ENCODE measurements around the gene GLO1.

The GLO1 gene

DNA sequence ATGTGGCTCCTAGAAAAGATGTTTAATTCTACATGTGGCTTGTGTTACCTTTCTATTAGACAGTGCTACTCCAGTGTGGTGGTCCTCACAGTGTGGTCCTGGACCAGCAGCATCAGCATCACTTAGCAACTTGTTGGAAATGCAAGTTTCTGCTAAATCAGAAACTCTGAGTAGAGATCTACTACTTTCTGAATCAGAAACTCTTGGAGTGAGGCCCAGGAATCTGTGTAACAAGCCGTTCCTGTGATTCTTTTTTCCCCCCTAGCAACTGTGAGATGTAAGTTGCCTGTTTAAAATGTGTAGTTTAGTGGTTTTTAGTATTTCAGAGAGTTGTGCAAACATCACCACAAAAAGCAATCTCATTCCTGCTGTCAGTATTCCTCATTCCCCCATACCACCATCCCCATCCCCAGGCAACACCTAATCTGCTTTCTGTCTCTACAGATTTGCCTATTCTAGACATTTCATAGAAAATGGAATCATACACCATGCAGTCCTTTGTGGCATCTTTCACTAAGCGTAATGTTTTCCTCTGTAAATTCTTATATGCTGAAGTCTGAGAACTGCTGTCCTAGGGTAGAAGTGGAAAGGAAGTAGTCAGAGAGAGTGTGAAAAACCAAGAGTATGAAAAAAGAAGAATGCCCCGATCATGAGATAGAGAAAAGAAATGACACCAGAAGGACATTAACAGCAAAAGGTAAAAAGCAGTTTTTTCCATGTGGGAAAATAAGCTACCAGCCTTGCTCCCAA lies 44.4 kb downstream of the GLO1 start:
- no peak for DNase-seq (ENCODE audit: low read depth)

DNA sequence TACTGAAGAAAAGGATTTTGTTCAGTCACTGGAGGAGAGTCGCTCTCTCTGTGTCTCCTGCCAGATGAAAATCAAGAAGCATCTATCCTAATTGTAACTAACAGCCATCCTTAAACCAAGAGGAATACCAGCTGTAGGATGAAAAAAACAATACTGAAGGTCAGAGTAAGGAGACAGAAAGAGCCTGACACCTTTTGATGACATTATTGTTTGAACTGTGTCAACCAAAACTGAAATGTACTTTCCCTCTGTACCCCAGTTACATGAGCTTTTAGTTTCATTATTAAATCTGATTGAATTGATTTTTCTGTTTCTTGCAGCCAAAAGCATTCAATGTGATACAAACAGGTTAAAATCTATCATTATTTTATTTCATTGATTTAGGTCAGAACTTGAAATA lies 46.0 kb downstream of the GLO1 start:
- no peak for DNase-seq (ENCODE audit: low read depth)

DNA sequence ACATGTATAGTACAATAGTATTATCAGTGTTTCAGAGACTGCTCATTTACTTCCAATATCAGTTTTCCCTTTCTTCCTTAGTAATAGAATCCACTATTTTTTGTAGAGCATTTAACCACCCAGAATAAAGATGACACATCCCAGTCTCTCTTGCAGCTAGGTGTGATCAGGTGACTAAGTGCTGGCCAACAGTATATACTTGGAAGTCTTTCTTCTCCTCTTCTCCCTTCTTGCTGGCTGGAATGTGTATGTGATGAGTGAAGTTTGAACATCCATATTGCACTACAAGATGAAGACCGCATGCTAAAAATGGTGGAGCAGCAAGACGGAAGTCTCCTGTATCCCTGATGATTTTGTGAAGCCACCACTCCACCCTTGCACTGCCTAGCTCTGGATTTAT lies 48.7 kb downstream of the GLO1 start:
- no peak for DNase-seq (ENCODE audit: low read depth)

DNA sequence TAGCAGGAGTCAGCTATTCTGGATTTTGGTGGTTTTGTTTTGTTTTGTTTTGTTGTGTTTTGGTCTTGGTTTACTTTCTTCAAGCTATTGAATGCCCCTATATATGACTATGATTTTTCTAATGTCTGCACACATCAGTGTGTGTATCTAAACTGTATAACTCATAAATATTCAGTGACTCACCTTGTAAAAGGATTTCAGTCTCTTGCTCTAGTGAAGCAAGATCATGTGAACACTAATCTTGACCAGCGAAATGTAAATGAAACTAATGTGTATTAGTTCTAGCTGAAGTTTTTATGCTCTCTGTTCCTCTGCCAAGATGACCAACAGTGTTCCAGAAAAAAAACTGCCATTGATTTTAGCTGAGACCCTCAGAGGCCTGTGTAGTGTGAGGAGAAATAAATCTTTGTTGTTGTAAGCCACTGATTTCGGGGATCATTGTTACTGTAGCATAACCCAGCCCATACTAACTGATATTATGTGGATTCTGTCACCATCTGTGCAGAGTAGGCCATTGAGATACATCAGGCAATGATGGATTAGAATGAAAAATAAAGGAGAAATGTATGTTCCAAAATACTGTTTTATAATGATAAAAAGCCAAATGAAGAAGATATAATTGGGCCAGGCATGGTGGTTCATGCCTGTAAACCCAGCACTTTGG lies 51.7 kb downstream of the GLO1 start:
- DNase-seq (ENCODE audit: low read depth) = no peak

DNA sequence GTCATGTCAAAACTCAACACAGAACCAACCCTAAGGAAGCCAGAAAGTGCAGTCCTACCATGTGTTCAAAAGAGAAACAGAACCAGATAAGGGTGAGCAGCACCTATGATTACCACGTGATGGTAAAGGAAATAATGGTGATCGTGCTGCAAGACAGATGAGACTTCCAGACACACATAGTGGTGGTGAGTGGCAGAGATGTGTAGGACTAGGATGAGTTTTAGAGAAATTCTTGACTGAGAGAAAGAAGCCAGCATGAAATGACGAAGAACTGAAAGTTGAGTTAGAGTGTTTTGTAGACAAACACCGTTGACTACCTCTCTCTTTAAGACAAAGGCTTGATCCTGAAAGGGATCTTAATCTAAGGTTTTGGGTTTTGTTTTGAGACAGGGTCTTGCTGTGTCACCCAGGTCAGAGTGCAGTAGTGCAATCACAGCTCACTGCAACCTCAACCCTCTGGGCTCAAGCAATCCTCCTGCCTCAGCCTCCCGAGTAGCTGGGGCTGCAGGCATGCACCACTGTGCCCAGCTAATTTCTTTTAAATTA lies 52.7 kb downstream of the GLO1 start:
- no peak for DNase-seq (ENCODE audit: low read depth)

DNA sequence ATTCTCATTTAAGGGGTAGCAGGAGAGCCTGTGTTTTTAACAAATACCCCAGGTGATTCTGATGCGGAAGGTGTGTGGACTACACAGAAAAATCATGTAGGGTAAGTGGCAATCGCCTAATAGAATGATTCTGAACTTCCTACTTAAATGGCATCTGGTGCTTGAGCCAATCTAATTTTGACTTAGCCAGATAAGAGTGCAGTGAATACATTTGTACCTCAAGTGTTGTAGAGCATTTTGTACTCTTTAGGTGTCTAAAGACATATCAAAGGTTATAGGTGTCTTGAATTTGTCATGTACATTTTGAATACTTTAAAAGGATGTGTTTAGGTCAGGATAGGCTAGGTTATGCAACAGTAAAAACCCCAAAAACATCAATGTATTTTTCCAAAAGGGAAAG lies 53.2 kb downstream of the GLO1 start:
- no peak for DNase-seq (ENCODE audit: low read depth)

DNA sequence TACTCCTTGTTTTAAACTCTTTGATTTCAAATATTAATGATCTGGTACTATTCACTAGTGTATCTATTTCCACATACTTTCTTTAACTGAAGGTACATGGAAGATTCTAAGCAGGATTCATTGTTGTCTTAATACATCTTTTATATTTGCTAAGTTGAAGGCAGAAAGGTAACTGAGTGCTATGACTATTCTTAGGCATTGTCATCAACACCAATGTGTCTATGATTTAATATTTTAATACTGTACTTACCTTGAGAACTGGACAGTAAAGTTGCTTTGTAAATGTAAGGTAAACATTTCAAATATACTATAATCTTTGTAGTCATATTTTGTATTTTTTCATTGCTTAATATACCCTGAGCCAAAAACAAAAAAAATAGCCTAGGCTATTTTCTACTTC lies 54.3 kb downstream of the GLO1 start:
- DNase-seq (ENCODE audit: low read depth) = no peak

DNA sequence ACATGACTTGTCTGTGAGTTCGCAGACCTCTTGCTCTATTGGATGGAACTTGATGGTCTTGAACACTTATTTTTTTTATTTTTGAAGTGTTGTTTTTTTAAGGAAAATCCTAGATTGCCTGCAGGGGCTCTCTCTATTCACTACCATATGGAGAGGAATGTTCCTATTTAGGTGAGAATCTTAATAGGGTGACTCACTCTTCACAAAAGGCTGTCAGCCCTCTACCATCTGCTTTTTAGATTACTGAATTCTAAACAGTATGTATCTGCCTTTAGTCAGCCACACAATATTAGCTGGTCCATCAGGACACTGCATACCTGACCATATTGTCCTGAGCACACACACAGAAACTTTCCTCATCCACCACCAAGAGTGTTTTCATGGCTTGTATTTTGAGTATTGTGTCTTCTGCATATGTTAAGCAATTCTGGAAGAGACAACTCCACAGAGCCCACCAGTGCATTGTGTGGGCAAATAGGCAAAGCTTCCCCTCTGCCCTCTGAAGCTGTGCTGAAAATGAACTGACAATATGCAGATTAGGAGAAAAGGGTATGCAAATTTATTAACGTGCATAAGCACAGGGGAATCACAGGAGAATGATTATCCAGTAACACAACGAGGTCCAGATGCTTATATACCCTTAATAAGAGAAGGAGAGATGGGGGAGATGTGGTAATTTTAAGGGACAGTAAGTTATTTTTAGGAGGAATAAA lies 56.6 kb downstream of the GLO1 start:
- no peak for DNase-seq (ENCODE audit: low read depth)

DNA sequence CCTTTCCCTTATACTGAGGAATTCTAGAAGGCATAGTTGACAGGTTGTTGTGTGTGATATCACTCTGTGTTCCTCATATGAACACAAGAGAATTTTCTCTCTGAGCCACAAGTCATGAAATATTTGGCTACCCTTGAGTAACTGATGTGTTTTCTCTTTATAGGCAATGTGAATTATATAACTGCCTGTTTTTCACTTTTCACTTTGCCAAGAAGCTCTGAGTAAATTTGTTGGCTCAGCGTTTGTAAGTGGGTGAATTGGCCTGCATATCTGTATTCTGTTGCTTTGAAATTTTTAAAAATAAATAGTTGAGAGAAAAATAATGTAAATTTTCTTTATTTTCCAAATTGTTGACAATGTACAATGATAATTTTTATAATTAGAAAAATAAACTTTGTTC lies 58.0 kb downstream of the GLO1 start:
- no peak for DNase-seq (ENCODE audit: low read depth)

DNA sequence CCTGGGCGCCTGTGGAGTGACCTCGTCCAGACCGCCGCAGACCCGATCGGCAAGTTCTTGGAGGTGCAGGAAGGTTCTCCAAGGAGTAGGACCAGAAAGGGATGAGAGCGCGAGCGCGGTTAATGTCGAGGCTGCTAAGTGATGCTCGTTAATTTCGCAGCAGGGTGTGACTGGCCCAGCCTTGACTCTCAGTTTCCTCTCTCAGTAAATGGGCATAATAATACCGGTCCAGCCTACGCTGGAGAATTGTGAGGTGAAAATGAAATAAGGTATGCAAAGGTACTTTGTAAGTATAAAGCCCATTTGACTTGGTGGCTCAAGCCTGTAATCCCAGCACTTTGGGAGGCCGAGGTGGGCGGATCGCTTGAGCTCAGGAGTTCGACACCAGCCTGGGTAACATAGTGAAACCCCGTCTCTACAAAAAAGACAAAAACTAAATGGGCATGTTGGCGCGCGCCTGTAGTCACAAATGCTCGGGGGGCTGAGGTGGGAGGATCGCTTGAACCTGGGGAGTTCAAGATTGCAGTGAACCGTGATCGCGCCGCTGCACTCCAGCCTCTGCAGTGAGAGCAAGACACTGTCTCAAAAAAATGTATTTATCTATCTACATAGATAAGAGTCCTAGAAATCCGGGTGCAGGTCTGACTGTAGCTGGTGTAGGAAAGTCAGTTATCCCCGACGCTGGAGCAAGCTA lies 62.6 kb downstream of the GLO1 start:
- no peak for DNase-seq (ENCODE audit: low read depth)

DNA sequence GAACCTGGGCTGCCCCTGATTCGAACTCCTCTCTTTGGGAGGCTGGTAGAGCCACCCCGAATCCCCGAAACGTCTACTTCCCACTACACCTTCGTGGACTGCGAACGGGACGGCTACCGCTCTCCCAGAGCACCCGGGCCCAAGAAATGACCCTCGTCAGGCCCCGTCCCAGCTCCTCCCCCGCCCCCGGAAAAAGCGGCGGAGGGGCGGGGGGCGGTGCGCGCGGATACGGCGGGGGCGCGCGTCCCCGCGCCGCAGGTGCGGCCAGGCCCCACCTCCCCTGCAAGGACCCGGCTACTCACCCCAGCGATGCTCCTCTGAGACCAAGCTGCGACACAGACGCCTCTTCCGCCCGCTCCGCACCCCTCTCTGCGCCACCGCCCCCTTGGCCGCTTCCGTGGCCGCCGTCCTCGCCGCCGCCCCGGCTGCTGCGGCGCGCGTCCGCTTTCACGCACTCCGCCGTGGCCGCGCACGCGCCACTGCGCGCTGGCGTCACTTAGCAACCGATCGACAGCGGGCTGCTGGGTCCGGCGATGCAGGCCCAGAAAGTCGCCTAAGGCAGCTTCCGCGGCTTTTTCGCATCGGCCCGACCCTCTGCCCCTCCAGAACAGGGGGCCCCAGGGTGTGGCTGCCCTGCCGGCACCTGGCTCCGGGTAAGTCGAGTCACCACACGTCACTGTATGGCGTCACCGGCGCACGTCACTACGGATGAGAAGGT lies 63.3 kb downstream of the GLO1 start, which contains the start of gene BTBD9:
BTBD9 (minus strand) TSS at position 432 of the 718 bp plus-strand sequence.
- DNase-seq (ENCODE audit: low read depth) = peak; percentile 65

DNA sequence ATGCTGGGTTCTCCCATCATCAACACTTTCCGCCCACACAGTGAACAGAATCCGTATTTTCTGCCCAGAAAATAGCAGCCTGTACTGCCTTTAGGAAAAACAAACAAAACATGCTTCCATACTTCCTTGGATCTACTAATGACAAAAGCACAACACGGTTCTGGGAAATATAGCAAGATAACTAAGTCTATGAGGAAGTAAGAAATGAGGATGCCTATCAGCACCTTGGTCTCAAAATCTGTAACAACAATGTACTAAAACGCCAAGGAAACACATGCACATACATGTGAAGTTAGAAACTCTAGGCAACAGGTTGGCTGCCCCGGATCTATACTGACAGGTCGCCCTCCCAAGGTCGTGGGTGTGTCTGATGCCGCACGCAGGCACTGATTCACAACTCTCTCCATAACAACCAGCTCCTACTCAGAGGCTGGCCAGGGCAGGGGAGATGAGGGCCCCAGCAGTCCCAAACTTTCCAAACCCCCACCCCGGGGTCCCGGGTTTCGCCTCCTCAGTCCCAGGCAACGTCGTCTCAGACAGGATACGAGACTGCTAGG lies 63.9 kb downstream of the GLO1 start:
- peak; percentile 16 for DNase-seq (ENCODE audit: low read depth)

DNA sequence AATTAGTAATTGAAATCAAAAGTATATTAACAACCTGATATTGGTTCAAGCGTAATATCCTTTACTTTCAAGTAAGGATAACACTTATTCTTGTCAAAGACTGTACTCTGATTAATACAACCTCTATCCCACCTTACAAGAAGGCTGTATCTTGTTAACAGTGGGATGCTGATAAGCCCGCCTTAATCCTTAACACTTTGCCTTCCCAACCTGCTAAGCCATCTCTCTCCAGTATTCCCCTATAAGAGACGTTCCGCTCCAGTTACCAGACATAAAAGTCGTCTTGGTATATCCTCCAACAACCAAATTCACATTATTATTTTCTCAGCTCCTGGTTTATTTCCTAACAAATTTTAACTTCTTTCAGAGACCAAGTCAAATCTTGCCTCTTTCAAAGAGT lies 65.2 kb downstream of the GLO1 start:
- no peak for DNase-seq (ENCODE audit: low read depth)

DNA sequence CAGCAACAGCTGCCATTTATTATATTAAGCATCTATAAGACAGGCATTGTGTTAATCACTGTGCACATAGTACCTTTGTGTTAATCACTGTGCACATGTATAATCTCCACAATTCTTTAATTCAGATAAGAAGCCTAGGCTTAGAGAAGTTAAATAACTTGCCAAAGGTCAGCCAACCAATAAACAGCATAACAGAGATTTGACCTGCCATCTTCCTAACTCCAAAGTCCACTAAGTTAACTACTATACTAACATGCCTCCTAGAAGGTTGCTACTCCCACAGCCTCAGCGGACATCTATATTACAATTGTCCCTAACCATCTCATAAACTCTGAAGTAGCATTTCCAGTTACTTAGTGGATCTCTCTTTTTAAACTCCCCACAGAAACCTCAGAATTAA lies 66.9 kb downstream of the GLO1 start:
- no peak for DNase-seq (ENCODE audit: low read depth)

DNA sequence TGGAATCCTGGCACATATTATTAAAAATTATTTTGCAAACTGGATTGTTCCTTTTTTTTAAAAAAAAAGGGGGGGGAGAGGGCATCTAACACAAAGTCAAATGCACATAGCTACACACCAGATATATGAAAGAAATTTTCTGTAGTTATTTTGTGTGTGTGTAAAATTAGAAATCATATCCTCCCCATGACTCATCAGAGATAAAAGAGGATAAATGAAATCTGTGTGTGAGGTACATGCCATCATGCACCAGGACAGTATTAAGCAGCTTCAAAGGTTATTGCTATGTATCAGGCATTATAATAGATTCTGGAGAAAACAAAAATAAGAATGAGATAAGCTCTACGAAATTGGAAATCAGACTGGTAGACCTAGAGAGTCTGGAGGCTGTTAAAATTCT lies 68.4 kb downstream of the GLO1 start:
- DNase-seq (ENCODE audit: low read depth) = no peak

DNA sequence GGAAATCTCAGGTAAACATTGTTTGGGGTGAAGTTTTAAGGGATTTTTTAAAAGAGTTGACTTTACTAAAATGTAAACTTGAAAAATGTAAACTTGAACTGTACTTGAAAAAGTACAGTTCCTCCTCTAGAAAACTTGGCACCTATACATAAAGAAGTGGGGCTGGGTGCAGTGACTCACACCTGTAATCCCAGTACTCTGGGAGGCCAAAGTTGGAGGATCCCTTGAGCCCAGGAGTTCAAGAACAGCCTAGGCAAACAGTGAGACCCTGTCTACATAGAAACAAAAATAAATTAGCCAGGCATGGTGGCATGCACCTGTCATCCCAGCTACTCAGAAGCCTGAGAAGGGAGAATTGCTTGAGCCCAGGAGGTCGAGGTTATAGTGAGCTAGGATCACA lies 70.5 kb downstream of the GLO1 start:
- no peak for DNase-seq (ENCODE audit: low read depth)

DNA sequence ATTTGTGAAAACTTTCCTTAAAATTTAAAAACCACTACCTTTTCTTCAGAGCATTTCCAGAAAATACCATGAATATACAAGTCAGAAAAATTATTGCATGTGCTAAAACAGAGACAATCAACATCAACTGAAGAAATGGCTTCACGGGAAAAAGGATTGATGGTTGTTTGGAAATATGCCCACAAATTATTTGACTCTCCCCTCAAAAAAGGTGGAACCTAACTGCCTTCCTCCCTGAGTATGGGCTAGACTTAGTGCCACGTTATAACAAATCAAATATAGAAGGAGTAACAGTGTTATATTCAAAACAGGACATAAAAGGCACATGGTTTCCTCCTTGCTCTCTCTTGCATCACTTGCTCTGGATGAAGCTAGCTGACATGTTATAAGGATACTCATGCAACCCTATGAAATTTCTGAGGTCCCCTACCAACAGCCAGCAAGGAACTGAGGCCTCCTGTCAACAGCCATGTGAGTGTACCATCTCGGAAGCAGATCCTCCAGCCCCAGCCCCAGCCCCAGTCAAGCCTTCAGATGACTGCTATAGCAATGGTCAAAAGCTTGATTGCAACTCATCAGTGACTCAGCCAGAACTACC lies 71.7 kb downstream of the GLO1 start:
- no peak for DNase-seq (ENCODE audit: low read depth)

Measured in stimulated activated CD8-positive, alpha-beta memory T cell treated with anti-CD3 and anti-CD28 coated beads, Interleukin-15, amount 100 ng/mL, for 24 hours (primary cell).